Spleen (tissue), 11 donors: Measurements from ENCODE around the gene VCPKMT. TPM values are rescaled to one million over a fixed set of nuclear protein-coding genes. Genes with fewer than 3 reads are reported as not detected.

Source experiments
- DNase-seq: peaks from one replicate; pipeline ENCODE4 v3.0.0-alpha.2; 2020
- H3K27ac ChIP-seq, 8 donors: fragments of 200-600 bp; sonication (generic) in 7 of 8; 1 replicate in 4 of 8; 2 replicates in 4 of 8; pipeline versions ENCODE4 v1.5.0 to v1.8.0; 2016 to 2021; ENCODE audit warnings: inconsistent platforms in 4 of 8, mild to moderate bottlenecking in 4 of 8, moderate library complexity in 1 of 8
- H3K27me3 ChIP-seq, 7 donors: fragments of 200-600 bp; sonication (generic) in 6 of 7; replicated peaks in 1 of 7; 1 replicate in 4 of 7; 2 replicates in 3 of 7; pipeline versions ENCODE4 v1.5.0 to v1.8.0; 2016 to 2021; ENCODE audit warnings: inconsistent platforms in 3 of 7, mild to moderate bottlenecking in 1 of 7
- H3K36me3 ChIP-seq, 6 donors: fragments of 200-600 bp; sonication (generic) in 5 of 6; 1 replicate in 4 of 6; 2 replicates in 2 of 6; pipeline versions ENCODE4 v1.5.0 to v1.8.0; 2016 to 2021; ENCODE audit warnings: inconsistent platforms in 2 of 6
- H3K4me1 ChIP-seq, 6 donors: fragments of 200-600 bp; sonication (generic) in 5 of 6; 1 replicate in 3 of 6; 2 replicates in 3 of 6; pipeline versions ENCODE4 v1.5.0 to v1.8.0; 2016 to 2021; ENCODE audit warnings: inconsistent platforms in 3 of 6
- H3K4me3 ChIP-seq, 8 donors: fragments of 200-600 bp; sonication (generic) in 7 of 8; 1 replicate in 4 of 8; 2 replicates in 4 of 8; pipeline versions ENCODE4 v1.5.0 to v1.8.0; 2016 to 2021; ENCODE audit warnings: inconsistent platforms in 4 of 8, mild to moderate bottlenecking in 4 of 8, moderate library complexity in 2 of 8
- H3K9me3 ChIP-seq, 8 donors: fragments of 200-600 bp; sonication (generic) in 7 of 8; 1 replicate in 4 of 8; 2 replicates in 4 of 8; pipeline versions ENCODE4 v1.5.0 to v1.8.0; 2016 to 2021; ENCODE audit warnings: inconsistent platforms in 4 of 8
- CTCF ChIP-seq, 11 experiments: fragments of 200-600 bp in 7 of 11; fragments of 450-650 bp in 4 of 11; sonication (generic) in 4 of 11; IDR thresholded peaks in 8 of 11; conservative IDR thresholded peaks in 3 of 11; 1 replicate in 7 of 11; 2 replicates in 4 of 11; pipeline versions ENCODE4 v1.4.0 to v1.8.0; 2016 to 2021; ENCODE audit warnings: antibody characterized with exemption in 11 of 11, inconsistent platforms in 4 of 11, mild to moderate bottlenecking in 1 of 11
- POLR2A ChIP-seq, 3 donors: fragments of 450-650 bp; IDR thresholded peaks; one replicate each; pipeline ENCODE4 v1.5.1; 2017; ENCODE audit warnings: antibody characterized with exemption in 3 of 3, mild to moderate bottlenecking in 1 of 3
- POLR2AphosphoS5 ChIP-seq, 3 donors: sonication (generic); formaldehyde crosslinking; IDR thresholded peaks; one replicate each; pipeline ENCODE4 v1.5.1; 2017; ENCODE audit warnings: antibody characterized with exemption in 3 of 3
- WGBS, 5 donors: extraction: QIAGEN DNeasy Blood & Tissue Kit in 3 of 5; methylation state at CpG; one replicate each; pipeline versions ENCODE4 v1.1.5 to v1.1.7; 2013 to 2018; 5-methylcytosine and 5-hydroxymethylcytosine counted together
- intact Hi-C: fragments of 100-400 bp; cut with DNase I; formaldehyde crosslinking; loops from one replicate; pipeline ENCODE4 v1.15.0; 2023; ENCODE audit warnings: low total_unique reads
- polyA plus RNA-seq, 3 donors: library from polyadenylated mRNA; stranded (reverse); fragments of 200-250 nt; gene quantifications; one replicate each; pipeline ENCODE4 v1.2.1, GENCODE V29; 2013
- total RNA-seq, 7 donors: library from RNA; depleted of rRNA in 3 of 7; stranded (reverse); fragments of >200 nt in 3 of 7; fragmentation: NEBNext Ultra II Directional in 4 of 7; extraction: Animal tissue kit (Norgen Biotek cat#: 25700) in 4 of 7; gene quantifications; one replicate each; pipeline versions ENCODE4 v1.1.0 to v1.2.1, GENCODE V29; 2016 to 2021
- donor health status: healthy with polysubstance abuse.
- donor health status: DM: no; HTN: no; CAD: no; lungs with moderate emphysema.
- donor health status: DM: no; HTN: no; CAD: no.
- donor health status: Bipolar disorder and iron deficiency.
- donor health status: healthy.
- donor health status: DM: no; HTN: no; CAD: no.
- donor health status: DM: yes; HTN: yes; CAD: no.

VCPKMT gene
- total and polyA plus RNA-seq, 10 donors: 9.2 to 28.8 (median 12.3) TPM

GRCh38 chr14:50085570-50086320 lies 30.6 kb downstream of the VCPKMT start:
- H3K27me3 ChIP-seq: no peaks in the 10 kb centered on the region
- DNase-seq: no peak
- intact Hi-C loops: no loop called here
- H3K4me3 ChIP-seq: no peak overlapping the region
- 44 to 73% (median 64%) methylated on average over 10 of the region's 10 CpGs for WGBS, 5 donors
- peak overlapping the region; percentile 85 to 98 (median 92) for H3K27ac ChIP-seq
- H3K4me1 ChIP-seq: peaks cover 29 to 94% (median 71%) of the 10 kb centered on the region in 6 donors
- TF ChIP-seq POLR2A (IDR thresholded peaks at IDR 0.05): no peak
- peak in 1 of 11 experiments; percentile 3 for TF ChIP-seq CTCF (IDR thresholded peaks at IDR 0.05 in 8 of 11, conservative IDR thresholded peaks at IDR 0.05 in 3 of 11)
- TF ChIP-seq POLR2AphosphoS5 (IDR thresholded peaks at IDR 0.05): peak in 1 of 3 donors; percentile 39
- peaks cover 0 to 10% (median 0%) of the 10 kb centered on the region in 6 donors for H3K36me3 ChIP-seq
- H3K9me3 ChIP-seq: no peaks in the 10 kb centered on the region

GRCh38 chr14:50084666-50085065 lies 31.7 kb downstream of the VCPKMT start:
- no peak for TF ChIP-seq POLR2AphosphoS5 (IDR thresholded peaks at IDR 0.05)
- no peak for TF ChIP-seq CTCF (IDR thresholded peaks at IDR 0.05 in 8 of 11, conservative IDR thresholded peaks at IDR 0.05 in 3 of 11)
- TF ChIP-seq POLR2A (IDR thresholded peaks at IDR 0.05): no peak
- no peak for DNase-seq
- Histone ChIP-seq H3K27me3 (no peaks in the 10 kb centered on the region), H3K36me3 (peaks cover 0 to 10% (median 0%) of the 10 kb centered on the region in 6 donors), H3K9me3 (no peaks in the 10 kb centered on the region), H3K4me1 (peaks cover 29 to 93% (median 73%) of the 10 kb centered on the region in 6 donors), H3K4me3 (no peak overlapping the region), H3K27ac (peak overlapping the region; percentile 85 to 98 (median 92))
- intact Hi-C loops: no loop called here
- 91 to 96% (median 95%) methylated on average over 3 of the region's 3 CpGs for WGBS, 5 donors

GRCh38 chr14:50083467-50084337 lies 32.7 kb downstream of the VCPKMT start:
- TF ChIP-seq POLR2A (IDR thresholded peaks at IDR 0.05) (no peak), POLR2AphosphoS5 (IDR thresholded peaks at IDR 0.05) (peak in 2 of 3 donors; percentile 11 to 47)
- peak; percentile 81 for DNase-seq
- Histone ChIP-seq H3K27ac (peak overlapping the region; percentile 85 to 98 (median 92)), H3K9me3 (no peaks in the 10 kb centered on the region), H3K4me1 (peaks cover 29 to 83% (median 73%) of the 10 kb centered on the region in 6 donors), H3K36me3 (peaks cover 0 to 3% (median 0%) of the 10 kb centered on the region in 6 donors), H3K27me3 (no peaks in the 10 kb centered on the region), H3K4me3 (no peak overlapping the region)
- intact Hi-C loops: no loop called here
- 62 to 74% (median 66%) methylated on average over 10 to 17 of the region's 17 CpGs for WGBS, 5 donors

GRCh38 chr14:50082784-50083466 lies 33.4 kb downstream of the VCPKMT start:
- H3K36me3 ChIP-seq: no peaks in the 10 kb centered on the region
- H3K27me3 ChIP-seq: no peaks in the 10 kb centered on the region
- intact Hi-C loops: no loop called here
- peak; percentile 91 for DNase-seq
- H3K9me3 ChIP-seq: no peaks in the 10 kb centered on the region
- TF ChIP-seq CTCF (IDR thresholded peaks at IDR 0.05 in 8 of 11, conservative IDR thresholded peaks at IDR 0.05 in 3 of 11) (peak in 1 of 11 experiments; percentile 16), POLR2AphosphoS5 (IDR thresholded peaks at IDR 0.05) (peak in 2 of 3 donors; percentile 65 to 83), POLR2A (IDR thresholded peaks at IDR 0.05) (peak in 1 of 3 donors; percentile 62)
- 59 to 70% (median 69%) methylated on average over 10 of the region's 10 CpGs for WGBS, 5 donors
- peaks cover 28 to 76% (median 67%) of the 10 kb centered on the region in 6 donors for H3K4me1 ChIP-seq
- peak overlapping the region; percentile 85 to 98 (median 92) for H3K27ac ChIP-seq
- peak overlapping the region in 1 of 8 donors; percentile 35 for H3K4me3 ChIP-seq
